Loucy (cell line): ENCODE data around the gene NKAIN4.

Experiments
- CTCF ChIP-seq: fragments of 200-600 bp; sonication (generic); conservative IDR thresholded peaks from 2 replicates; pipeline ENCODE4 v1.5.1; 2014; ENCODE audit warnings: mild to moderate bottlenecking, antibody characterized with exemption, low read length
- EZH2phosphoT487 ChIP-seq: fragments of 200-600 bp; IDR thresholded peaks from 2 replicates; pipeline ENCODE4 v1.6.1; 2018; ENCODE audit warnings: antibody characterized with exemption, mild to moderate bottlenecking, moderate library complexity, borderline replicate concordance

- TF ChIP-seq CTCF (no peak), EZH2phosphoT487 (no peak)
Observed at GRCh38 chr20:63260521-63260920, 6.3 kb upstream of the NKAIN4 start.
